CD4-positive, alpha-beta T cell treated with Interleukin-2 at 100 ng/mL for 4 hours (primary cell): ENCODE measurements around the gene SATB2.

Experiments
- DNase-seq: peaks from one replicate; pipeline ENCODE4 v3.0.0-alpha.2; 2020; ENCODE audit warnings: low spot score

The SATB2 gene

GRCh38 chr2:199322151-199322550 lies 135.6 kb downstream of the SATB2 start:
- DNase-seq: no peak

GRCh38 chr2:199317646-199318045 lies 140.1 kb downstream of the SATB2 start:
- no peak for DNase-seq

GRCh38 chr2:199316851-199317250 lies 140.9 kb downstream of the SATB2 start:
- DNase-seq: no peak

- DNase-seq: no peak
These were observed 142.2 kb downstream of the SATB2 start for GRCh38 chr2:199315299-199316179.

GRCh38 chr2:199312931-199313330 lies 144.8 kb downstream of the SATB2 start:
- DNase-seq: no peak

- no peak for DNase-seq
These were observed 146.8 kb downstream of the SATB2 start for GRCh38 chr2:199310771-199311585.

GRCh38 chr2:199309973-199310372 lies 147.8 kb downstream of the SATB2 start:
- no peak for DNase-seq

- no peak for DNase-seq
These were observed 148.3 kb downstream of the SATB2 start for GRCh38 chr2:199309411-199309810.

GRCh38 chr2:199308567-199308966 lies 149.2 kb downstream of the SATB2 start:
- DNase-seq: no peak

- no peak for DNase-seq
These were observed 150.3 kb downstream of the SATB2 start for GRCh38 chr2:199307461-199307860.

GRCh38 chr2:199306116-199306515 lies 151.6 kb downstream of the SATB2 start:
- no peak for DNase-seq

- no peak for DNase-seq
These were observed 154.0 kb downstream of the SATB2 start for GRCh38 chr2:199303728-199304177.

GRCh38 chr2:199302851-199303250 lies 154.9 kb downstream of the SATB2 start:
- DNase-seq: no peak

GRCh38 chr2:199288424-199288823 lies 169.3 kb downstream of the SATB2 start:
- DNase-seq: no peak

GRCh38 chr2:199282309-199282708 lies 175.4 kb downstream of the SATB2 start:
- no peak for DNase-seq

- DNase-seq: no peak
These were observed 178.6 kb downstream of the SATB2 start for GRCh38 chr2:199279146-199279545.

GRCh38 chr2:199278099-199278498 lies 179.6 kb downstream of the SATB2 start:
- no peak for DNase-seq

GRCh38 chr2:199273042-199273511 lies 184.7 kb downstream of the SATB2 start:
- DNase-seq: no peak

GRCh38 chr2:199261936-199262335 lies 195.8 kb downstream of the SATB2 start:
- DNase-seq: no peak

GRCh38 chr2:199261239-199261638 lies 196.5 kb downstream of the SATB2 start:
- no peak for DNase-seq

- DNase-seq: no peak
These were observed 198.1 kb downstream of the SATB2 start for GRCh38 chr2:199259671-199260070.

GRCh38 chr2:199258291-199258690 lies 199.4 kb downstream of the SATB2 start:
- no peak for DNase-seq
